Measurements from ENCODE around the gene RENBP.

The RENBP gene

DNA sequence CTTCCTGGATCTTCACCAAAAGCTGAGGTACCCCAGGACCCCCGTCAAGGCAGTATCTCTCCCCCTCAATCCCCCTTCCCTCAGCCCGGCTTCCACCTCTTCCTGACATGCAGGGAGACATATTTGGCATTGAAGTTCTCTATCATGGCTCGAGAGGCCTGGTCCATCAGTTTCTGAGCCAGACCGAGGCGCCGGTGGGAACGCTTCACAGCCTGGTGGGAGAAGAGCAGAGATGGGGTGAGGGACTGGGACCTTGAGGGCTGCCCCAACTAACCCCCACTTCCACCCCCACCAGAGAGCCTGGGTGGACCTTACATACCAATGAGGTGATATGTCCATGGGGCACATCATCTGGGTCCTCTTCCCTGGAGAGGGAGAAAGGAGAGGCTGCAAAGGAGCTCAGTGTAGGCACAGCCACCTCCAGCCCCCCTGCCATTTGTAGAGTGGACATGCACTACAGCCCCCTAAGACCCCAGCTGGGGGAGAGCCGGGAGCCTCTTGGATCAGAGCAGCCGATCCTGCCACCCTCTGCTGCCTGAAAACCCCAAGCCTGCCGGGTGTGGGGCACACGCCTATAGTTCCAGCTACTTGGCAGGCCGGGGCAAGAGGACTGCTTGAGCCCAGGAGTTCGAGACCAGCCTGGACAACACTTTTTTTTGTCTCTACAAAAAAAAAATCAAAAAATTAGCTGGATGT, 12.1 kb downstream of the RENBP start:
- DNase-seq, result no peak
- peaks cover 47% of the 10 kb centered on the region for H3K36me3 ChIP-seq
- no peak for TF ChIP-seq CTCF (IDR thresholded peaks at IDR 0.05; ENCODE audit: low read depth, low read length)
- H3K9me3 ChIP-seq (ENCODE audit: severe bottlenecking), result peaks cover 3% of the 10 kb centered on the region
- H3K27me3 ChIP-seq (ENCODE audit: insufficient read depth, low read depth, severe bottlenecking), result peaks cover 11% of the 10 kb centered on the region
- H3K4me3 ChIP-seq (ENCODE audit: low read depth, low read length), result no peak overlapping the region
- no peak overlapping the region for H3K27ac ChIP-seq

DNA sequence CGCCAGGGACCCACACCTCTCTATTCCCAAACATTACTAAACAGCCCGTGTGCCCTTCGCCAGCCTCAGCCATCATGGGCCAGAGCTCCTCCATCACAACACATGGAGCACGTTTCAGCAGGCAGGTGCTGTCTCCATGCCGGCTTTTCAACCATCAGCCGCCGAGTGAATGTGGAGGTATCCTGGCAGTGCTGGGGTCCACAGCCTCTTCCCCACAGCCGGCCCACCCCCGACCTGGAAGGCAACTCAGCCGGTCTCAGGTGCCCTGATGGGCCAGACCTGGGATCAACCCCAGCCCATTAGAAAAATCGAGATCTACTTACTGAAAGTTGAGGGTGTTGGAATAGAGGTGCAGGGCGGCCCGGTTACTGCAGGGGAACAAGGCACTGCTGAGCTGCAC, 12.7 kb downstream of the RENBP start:
- Histone ChIP-seq H3K36me3 (peaks cover 47% of the 10 kb centered on the region), H3K27me3 (ENCODE audit: insufficient read depth, low read depth, severe bottlenecking) (peaks cover 11% of the 10 kb centered on the region), H3K4me3 (ENCODE audit: low read depth, low read length) (no peak overlapping the region), H3K27ac (no peak overlapping the region), H3K9me3 (ENCODE audit: severe bottlenecking) (peaks cover 3% of the 10 kb centered on the region)
- no peak for TF ChIP-seq CTCF (IDR thresholded peaks at IDR 0.05; ENCODE audit: low read depth, low read length)
- no peak for DNase-seq

DNA sequence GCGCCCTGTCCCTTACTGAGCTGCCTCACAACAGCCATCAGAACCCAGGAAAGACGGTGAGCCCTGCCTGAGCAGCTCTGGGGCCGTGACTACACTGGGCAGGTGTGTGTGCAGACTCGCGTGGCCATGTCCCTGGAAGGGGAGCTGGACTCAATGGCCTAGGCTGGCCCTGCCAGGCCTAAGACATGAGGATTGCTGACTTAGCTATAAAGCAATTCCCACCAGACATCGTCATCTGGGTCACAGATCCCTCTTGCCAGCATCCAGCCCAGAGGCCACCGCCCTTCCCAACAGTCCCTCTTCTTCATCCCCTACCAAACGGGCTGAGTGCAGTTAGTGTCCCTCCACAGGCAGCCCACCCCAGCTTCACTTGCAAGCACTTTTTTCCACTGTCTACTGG, 13.3 kb downstream of the RENBP start:
- H3K27ac ChIP-seq, result no peak overlapping the region

DNA sequence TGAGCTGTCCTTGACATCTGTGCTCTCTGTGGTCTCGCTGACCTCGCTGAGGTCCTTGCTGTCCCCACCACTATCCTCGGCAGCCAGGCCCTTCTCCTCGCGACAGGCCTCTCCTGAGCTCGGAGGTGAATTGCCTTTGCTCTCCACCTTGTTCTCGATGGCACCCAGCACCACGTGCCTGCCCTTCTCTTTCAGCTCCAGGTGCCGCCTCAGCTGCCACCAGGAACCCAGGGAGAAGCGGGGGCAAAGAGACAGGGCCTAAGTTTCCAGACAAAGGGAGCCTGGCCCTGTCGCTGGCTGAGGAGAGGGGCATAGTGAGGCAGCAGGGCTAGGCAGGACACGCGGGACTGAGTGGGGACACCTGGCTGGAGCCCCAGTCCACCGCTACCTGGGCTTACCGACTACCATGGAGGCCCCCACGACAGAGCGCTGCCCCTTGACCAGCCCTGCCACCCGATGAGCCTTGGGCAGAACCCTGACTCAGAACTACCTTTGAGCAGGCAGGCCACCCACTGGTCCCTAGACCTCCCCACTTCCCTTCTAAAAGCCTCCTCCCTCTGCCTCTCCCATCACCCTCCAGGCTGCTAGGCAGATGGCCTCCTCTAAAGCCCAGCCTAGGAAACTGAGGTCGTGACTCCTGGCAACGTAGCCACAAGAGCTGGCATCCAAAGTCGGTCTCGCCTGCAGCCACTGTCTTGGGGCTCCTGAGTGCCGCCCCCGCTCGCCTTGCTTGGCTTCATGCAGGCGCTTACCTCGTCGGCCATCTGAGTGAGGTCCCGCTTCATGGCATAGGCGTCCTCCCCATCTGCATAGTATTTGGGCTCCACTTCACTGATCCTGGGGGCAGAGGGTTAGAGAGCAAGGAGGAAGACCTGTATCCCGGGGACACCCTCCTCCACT, 14.2 kb downstream of the RENBP start:
- Histone ChIP-seq H3K9me3 (ENCODE audit: severe bottlenecking) (no peaks in the 10 kb centered on the region), H3K4me3 (ENCODE audit: low read depth, low read length) (no peak overlapping the region), H3K27ac (no peak overlapping the region), H3K36me3 (peaks cover 47% of the 10 kb centered on the region), H3K27me3 (ENCODE audit: insufficient read depth, low read depth, severe bottlenecking) (peaks cover 6% of the 10 kb centered on the region)
- no peak for TF ChIP-seq CTCF (IDR thresholded peaks at IDR 0.05; ENCODE audit: low read depth, low read length)
- no peak for DNase-seq

More for the DNA sequence above, 13.3 kb downstream of the RENBP start:
- Histone ChIP-seq H3K9me3 (ENCODE audit: severe bottlenecking) (peaks cover 3% of the 10 kb centered on the region), H3K4me3 (ENCODE audit: low read depth, low read length) (no peak overlapping the region), H3K36me3 (peaks cover 47% of the 10 kb centered on the region), H3K27me3 (ENCODE audit: insufficient read depth, low read depth, severe bottlenecking) (peaks cover 11% of the 10 kb centered on the region)
- no peak for DNase-seq
- TF ChIP-seq CTCF (IDR thresholded peaks at IDR 0.05; ENCODE audit: low read depth, low read length), result no peak

- H3K27ac ChIP-seq, result peak overlapping the region; percentile 35
- TF ChIP-seq CTCF (IDR thresholded peaks at IDR 0.05; ENCODE audit: low read depth, low read length), result no peak
- no peaks in the 10 kb centered on the region for H3K9me3 ChIP-seq (ENCODE audit: severe bottlenecking)
- H3K36me3 ChIP-seq, result peaks cover 47% of the 10 kb centered on the region
- H3K4me3 ChIP-seq (ENCODE audit: low read depth, low read length), result no peak overlapping the region
- no peak for DNase-seq
- peaks cover 6% of the 10 kb centered on the region for H3K27me3 ChIP-seq (ENCODE audit: insufficient read depth, low read depth, severe bottlenecking)
Observed at GRCh38 chrX:153929576-153929975, 14.9 kb downstream of the RENBP start.
